HL-60/S4 treated with retinoic acid at 250 ng/mL for 4 days and 3 days (cell line): ENCODE measurements around the gene FCHO1.

ENCODE experiments used
- in situ Hi-C: fragments of 300-500 bp; cut with MboI; formaldehyde crosslinking; loops from 2 replicates; pipeline ENCODE4 v1.7.0; 2022; ENCODE audit warnings: low sequenced_read_pairs

The FCHO1 gene

GRCh38 chr19:17821190-17821589 lies 69.9 kb downstream of the FCHO1 start, which contains the start of gene INSL3:
Gene INSL3 (minus strand): TSS chr19:17821519. CDS start chr19:17821506, 13 bp downstream.
- in situ Hi-C loops = no loop called here

GRCh38 chr19:17824339-17824738 lies 73.1 kb downstream of the FCHO1 start:
- in situ Hi-C loops = no loop called here

GRCh38 chr19:17826508-17827056 lies 75.3 kb downstream of the FCHO1 start:
- in situ Hi-C loops = no loop called here

GRCh38 chr19:17829855-17830566 lies 78.7 kb downstream of the FCHO1 start:
- in situ Hi-C loops = no loop called here

GRCh38 chr19:17830567-17831418 lies 79.5 kb downstream of the FCHO1 start:
- in situ Hi-C loops = no loop called here

GRCh38 chr19:17831419-17831888 lies 80.2 kb downstream of the FCHO1 start:
- in situ Hi-C loops = no loop called here

- in situ Hi-C loops = no loop called here
These were observed 81.3 kb downstream of the FCHO1 start for GRCh38 chr19:17832443-17833208.

GRCh38 chr19:17834350-17835181 lies 83.3 kb downstream of the FCHO1 start:
- in situ Hi-C loops = no loop called here

GRCh38 chr19:17835182-17836006 lies 84.1 kb downstream of the FCHO1 start:
- in situ Hi-C loops = no loop called here

GRCh38 chr19:17836530-17836929 lies 85.3 kb downstream of the FCHO1 start:
- in situ Hi-C loops = no loop called here

- in situ Hi-C loops = no loop called here
These were observed 86.7 kb downstream of the FCHO1 start for GRCh38 chr19:17837972-17838371.
